ENCODE results near the gene HMCN2.

DNA sequence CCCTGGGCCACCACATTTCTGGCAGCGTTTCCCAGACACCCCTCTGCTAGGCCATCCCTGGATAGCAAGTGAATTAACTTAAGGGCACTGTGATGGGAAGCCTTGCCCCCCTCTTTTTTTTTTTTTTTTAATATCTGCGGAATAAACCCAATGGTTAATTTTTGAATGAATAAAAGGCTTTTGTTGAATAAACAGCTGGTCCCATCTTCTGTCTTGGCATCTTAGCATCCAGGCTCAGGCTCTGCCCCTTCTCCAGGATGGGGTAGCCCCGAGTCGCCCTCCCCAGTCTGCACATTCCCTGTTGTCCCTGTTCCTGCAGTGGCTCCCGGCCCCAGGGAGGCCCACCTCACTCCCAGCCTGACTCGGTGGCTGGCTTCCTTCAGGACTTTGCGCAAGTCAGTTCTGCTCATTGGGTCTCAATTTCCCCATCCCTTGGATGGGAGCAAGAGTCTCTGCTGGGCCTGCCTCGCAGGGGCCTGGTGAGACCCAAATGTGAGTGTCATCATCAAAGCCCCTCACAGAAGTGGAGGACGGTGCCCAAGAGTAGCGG is 29.0 kb upstream of the HMCN2 start:
- TF ChIP-seq, protein P1, sequence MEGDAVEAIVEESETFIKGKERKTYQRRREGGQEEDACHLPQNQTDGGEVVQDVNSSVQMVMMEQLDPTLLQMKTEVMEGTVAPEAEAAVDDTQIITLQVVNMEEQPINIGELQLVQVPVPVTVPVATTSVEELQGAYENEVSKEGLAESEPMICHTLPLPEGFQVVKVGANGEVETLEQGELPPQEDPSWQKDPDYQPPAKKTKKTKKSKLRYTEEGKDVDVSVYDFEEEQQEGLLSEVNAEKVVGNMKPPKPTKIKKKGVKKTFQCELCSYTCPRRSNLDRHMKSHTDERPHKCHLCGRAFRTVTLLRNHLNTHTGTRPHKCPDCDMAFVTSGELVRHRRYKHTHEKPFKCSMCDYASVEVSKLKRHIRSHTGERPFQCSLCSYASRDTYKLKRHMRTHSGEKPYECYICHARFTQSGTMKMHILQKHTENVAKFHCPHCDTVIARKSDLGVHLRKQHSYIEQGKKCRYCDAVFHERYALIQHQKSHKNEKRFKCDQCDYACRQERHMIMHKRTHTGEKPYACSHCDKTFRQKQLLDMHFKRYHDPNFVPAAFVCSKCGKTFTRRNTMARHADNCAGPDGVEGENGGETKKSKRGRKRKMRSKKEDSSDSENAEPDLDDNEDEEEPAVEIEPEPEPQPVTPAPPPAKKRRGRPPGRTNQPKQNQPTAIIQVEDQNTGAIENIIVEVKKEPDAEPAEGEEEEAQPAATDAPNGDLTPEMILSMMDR (IDR thresholded peaks at IDR 0.05): no peak
- TF ChIP-seq POLR2A (IDR thresholded peaks at IDR 0.05): no peak

Data from prostate gland (tissue), 2 donors.